Fibroblast of the aortic adventitia (primary cell): ENCODE data around the gene MGAT4C. TPM values are rescaled to one million over a fixed set of nuclear protein-coding genes. Genes with fewer than 3 reads are reported as not detected.
A peak's percentile ranks its signal among the peaks of the same experiment; 100 is the strongest.

ENCODE experiments used
- DNase-seq: peaks from one replicate; pipeline ENCODE4 v3.0.0-alpha.2; 2010; ENCODE audit warnings: low read depth
- H3K4me3 ChIP-seq: 2 replicates; pipeline ENCODE4 v1.5.1; 2011; ENCODE audit warnings: low read depth, mild to moderate bottlenecking, control low read depth, low read length, moderate library complexity
- total RNA-seq: library from RNA; depleted of rRNA; stranded (reverse); fragments of >200 nt; gene quantifications from 2 replicates; pipeline ENCODE4 v1.2.3, GENCODE V29; 2012; ENCODE audit warnings: low replicate concordance
- TF ChIP-seq, protein P1 (sequence below): IDR thresholded peaks from 2 replicates; pipeline ENCODE4 v1.5.1; 2011; ENCODE audit warnings: mild to moderate bottlenecking, low read length, control low read depth, inconsistent platforms; ENCODE audit not compliant: insufficient read depth

The MGAT4C gene
- total RNA-seq, 1 donor, result 0.09 TPM

DNA sequence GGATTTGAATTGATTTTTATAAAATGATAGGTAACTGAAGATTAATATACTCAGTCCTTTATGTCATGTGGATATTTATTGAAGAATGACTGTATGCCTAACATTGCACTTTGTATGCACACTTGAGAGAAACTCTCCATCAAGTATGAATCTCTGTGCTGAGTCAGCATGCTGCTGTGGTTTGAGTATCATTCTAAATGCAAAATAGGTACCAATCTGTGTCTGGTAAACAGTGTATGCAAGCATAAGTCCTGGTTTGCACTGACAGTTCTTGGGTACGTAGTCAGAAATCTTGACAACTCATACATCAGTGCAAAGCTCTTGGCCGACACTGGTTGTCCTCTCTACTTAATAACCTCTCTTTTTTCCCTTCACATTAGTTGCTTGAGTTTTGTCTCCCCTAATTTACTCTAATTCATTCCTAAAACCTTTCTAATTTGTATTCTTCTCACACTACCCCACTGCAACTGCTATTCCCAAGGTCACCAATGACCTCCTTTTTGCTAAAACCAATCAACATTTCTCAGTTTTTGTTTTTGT is 21.8 kb downstream of the MGAT4C start:
- DNase-seq, result no peak
- no peak overlapping the region for H3K4me3 ChIP-seq
- TF ChIP-seq, protein P1, sequence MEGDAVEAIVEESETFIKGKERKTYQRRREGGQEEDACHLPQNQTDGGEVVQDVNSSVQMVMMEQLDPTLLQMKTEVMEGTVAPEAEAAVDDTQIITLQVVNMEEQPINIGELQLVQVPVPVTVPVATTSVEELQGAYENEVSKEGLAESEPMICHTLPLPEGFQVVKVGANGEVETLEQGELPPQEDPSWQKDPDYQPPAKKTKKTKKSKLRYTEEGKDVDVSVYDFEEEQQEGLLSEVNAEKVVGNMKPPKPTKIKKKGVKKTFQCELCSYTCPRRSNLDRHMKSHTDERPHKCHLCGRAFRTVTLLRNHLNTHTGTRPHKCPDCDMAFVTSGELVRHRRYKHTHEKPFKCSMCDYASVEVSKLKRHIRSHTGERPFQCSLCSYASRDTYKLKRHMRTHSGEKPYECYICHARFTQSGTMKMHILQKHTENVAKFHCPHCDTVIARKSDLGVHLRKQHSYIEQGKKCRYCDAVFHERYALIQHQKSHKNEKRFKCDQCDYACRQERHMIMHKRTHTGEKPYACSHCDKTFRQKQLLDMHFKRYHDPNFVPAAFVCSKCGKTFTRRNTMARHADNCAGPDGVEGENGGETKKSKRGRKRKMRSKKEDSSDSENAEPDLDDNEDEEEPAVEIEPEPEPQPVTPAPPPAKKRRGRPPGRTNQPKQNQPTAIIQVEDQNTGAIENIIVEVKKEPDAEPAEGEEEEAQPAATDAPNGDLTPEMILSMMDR, result no peak

DNA sequence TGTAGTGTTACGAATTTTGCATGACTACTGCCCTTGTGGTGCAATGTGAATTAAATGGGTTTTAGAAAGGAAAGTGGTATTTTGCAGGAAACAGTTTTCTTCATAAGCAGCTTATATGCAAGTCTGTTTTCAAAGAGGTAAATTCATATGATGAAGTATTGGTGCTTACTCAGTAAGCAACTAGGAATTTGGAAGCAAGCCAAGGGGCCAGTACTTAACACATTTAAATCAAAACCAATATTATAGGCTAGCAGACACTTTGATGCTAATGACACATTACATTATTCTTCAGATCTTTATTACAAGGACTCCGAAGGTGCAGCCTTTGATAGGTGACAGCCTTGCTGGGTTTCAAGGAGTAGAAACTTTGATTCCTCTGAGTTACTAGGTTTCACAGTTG is 23.1 kb downstream of the MGAT4C start:
- TF ChIP-seq, protein P1, result no peak
- peak; percentile 22 for DNase-seq

DNA sequence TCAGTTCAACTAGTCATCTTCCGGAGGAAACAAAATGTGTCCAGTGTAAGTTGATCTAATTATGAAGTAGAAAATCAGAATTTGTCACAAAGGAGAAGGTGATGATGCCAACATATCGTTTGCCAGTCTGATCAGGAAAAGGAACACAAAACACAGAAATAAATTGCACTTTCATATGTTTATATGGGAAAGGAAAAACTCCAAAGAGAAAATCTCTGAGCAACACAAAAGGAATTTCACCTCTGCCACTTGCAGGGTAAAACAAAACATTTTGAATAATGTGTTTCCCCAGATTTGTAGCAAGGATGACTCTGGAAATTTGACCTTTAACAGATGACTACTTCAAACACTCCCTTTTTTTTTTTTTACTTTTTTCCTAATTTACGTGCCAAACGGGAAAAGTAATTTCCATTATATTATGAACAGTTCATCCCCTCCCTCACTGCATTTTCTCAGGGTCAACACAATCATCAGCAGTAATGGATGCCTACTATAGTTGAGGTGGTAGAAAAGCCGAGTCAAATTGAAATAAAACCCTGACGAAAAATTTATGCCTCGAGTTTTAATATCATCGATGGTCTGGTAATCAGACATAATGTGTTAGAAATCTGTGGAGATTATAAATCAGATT is 25.6 kb downstream of the MGAT4C start:
- H3K4me3 ChIP-seq, result no peak overlapping the region
- TF ChIP-seq, protein P1, result no peak
- DNase-seq, result peak; percentile 48

More for the DNA sequence above, 23.1 kb downstream of the MGAT4C start:
- H3K4me3 ChIP-seq, result no peak overlapping the region

DNA sequence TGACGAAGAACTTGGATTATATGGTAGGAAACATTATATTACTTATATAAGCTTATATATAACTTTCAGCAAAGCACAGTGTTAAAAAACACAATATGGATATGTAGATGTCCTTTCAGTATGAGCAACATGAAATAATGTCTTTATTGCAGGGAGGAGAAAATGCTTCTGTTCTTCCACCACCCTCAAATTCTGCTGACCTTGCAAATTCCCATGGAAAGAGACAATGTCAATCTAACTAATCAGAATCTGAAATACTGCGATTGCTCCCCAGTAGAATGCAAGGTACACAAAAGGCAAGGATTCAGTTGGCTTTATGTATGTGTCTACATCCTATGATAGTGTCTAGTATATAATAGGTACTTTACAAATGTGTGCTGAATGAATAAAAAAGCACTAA is 26.4 kb downstream of the MGAT4C start:
- no peak overlapping the region for H3K4me3 ChIP-seq
- TF ChIP-seq, protein P1, result no peak
- no peak for DNase-seq

DNA sequence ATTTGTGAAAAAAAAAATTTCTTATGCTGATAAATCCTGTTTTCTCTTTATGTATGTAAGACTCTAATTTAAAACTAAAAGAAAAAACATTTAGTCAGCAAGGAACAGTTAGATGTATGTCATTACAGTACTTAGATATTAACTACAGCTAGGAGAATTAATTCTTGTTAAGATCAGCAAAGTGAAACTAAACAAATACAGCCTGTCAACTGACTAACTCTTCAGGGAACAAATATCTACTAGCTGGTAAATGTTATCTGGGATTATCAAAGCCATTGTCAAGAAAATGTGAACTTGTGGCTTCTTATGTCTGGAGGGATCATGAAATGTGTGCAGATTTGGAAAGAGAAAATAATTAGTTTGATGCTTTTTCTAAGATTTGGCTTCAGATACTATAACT is 27.5 kb downstream of the MGAT4C start:
- peak; percentile 10 for DNase-seq
- H3K4me3 ChIP-seq, result no peak overlapping the region

DNA sequence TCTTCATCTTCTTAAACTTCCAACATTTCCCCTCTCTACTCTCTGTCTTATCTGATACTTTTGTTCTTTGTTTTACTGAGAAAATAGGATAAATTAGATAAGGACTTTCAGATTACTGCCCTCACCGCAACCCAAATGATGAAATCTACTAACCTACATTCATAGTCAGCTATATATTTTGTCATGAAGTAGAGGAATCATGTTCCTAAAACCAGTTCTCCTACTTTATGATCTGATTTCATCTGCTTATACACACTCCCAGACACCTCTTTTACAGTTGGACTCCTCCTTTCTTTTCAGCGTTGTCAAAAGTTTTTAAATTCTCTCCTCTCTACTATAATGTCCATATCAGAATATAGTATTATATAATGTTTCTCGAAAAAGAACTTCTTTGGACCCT is 29.7 kb downstream of the MGAT4C start:
- TF ChIP-seq, protein P1, result no peak
- H3K4me3 ChIP-seq, result no peak overlapping the region
- DNase-seq, result no peak

More for the DNA sequence above, 27.5 kb downstream of the MGAT4C start:
- TF ChIP-seq, protein P1, result no peak
